Parathyroid adenoma (tissue), 2 donors: ENCODE data around the gene WNT7B.

Source experiments
- H2AFZ ChIP-seq: fragments of 300-600 bp; sonication (generic); one replicate; pipeline ENCODE4 v1.7.0; 2017; ENCODE audit warnings: antibody characterized with exemption, mild to moderate bottlenecking
- H3K27ac ChIP-seq: fragments of 300-600 bp; sonication (generic); one replicate; pipeline ENCODE4 v1.7.0; 2017
- H3K27me3 ChIP-seq: fragments of 300-600 bp; sonication (generic); one replicate; pipeline ENCODE4 v1.7.0; 2017; ENCODE audit warnings: low read length; ENCODE audit not compliant: control insufficient read depth, insufficient read depth
- H3K36me3 ChIP-seq: fragments of 300-600 bp; sonication (generic); one replicate; pipeline ENCODE4 v1.7.0; 2017; ENCODE audit warnings: low read length; ENCODE audit not compliant: control insufficient read depth, insufficient read depth
- H3K4me1 ChIP-seq: fragments of 300-600 bp; sonication (generic); one replicate; pipeline ENCODE4 v1.7.0; 2017; ENCODE audit warnings: control low read depth
- H3K4me2 ChIP-seq: fragments of 300-600 bp; sonication (generic); one replicate; pipeline ENCODE4 v1.7.0; 2017; ENCODE audit warnings: low read length
- H3K4me3 ChIP-seq: fragments of 300-600 bp; sonication (generic); one replicate; pipeline ENCODE4 v1.7.0; 2017; ENCODE audit warnings: low read depth, low read length
- H3K79me2 ChIP-seq: fragments of 300-600 bp; sonication (generic); one replicate; pipeline ENCODE4 v1.7.0; 2017; ENCODE audit warnings: control low read depth
- H3K9ac ChIP-seq: fragments of 300-600 bp; sonication (generic); one replicate; pipeline ENCODE4 v1.7.0; 2017; ENCODE audit warnings: mild to moderate bottlenecking
- H3K9me3 ChIP-seq: fragments of 300-600 bp; sonication (generic); one replicate; pipeline ENCODE4 v1.7.0; 2017; ENCODE audit warnings: low read length; ENCODE audit not compliant: control insufficient read depth
- CTCF ChIP-seq: fragments of 300-600 bp; sonication (generic); IDR thresholded peaks from one replicate; pipeline ENCODE4 v1.7.0; 2017; ENCODE audit warnings: antibody characterized with exemption, mild to moderate bottlenecking
- donor health status: primary hyperparathyroidism.

WNT7B gene

GRCh38 chr22:45946805-45947600 is 30.0 kb downstream of the WNT7B start:
- Histone ChIP-seq H3K4me2 (no peak overlapping the region), H3K4me1 (no peaks in the 10 kb centered on the region), H3K9ac (no peak overlapping the region), H3K36me3 (no peaks in the 10 kb centered on the region), H3K27me3 (no peaks in the 10 kb centered on the region), H2AFZ (no peak overlapping the region), H3K4me3 (no peak overlapping the region), H3K9me3 (no peaks in the 10 kb centered on the region), H3K79me2 (no peaks in the 10 kb centered on the region), H3K27ac (no peak overlapping the region)
- TF ChIP-seq CTCF, result no peak

DNA sequence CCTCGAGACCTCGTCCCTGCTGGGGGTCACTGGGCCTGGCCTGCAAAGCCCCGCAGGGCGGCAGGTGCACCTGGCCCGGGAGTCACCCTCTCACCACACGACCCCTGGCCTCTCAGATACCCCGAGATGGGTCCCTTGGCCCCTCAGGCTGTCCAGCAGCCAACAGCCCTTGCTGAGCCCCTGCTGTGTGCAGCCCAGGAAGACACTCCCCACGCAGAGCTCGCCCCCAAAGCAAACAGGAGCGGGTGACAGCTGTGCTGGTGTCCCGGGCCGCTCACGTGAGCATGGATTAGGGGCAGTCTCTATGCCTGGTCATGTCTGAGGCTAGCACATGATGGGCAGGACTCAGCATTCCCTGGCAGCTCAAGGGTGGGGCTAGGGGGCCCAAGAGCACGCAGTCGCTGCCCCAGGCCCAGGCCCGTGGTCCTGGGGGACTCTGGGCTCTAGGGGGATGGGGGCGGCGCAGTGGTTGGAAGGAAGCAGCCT is 31.3 kb downstream of the WNT7B start:
- no peak for TF ChIP-seq CTCF
- H3K36me3 ChIP-seq, result no peaks in the 10 kb centered on the region
- H3K79me2 ChIP-seq, result no peaks in the 10 kb centered on the region

GRCh38 chr22:45942787-45943493 is 34.0 kb downstream of the WNT7B start:
- H3K4me3 ChIP-seq, result no peak overlapping the region
- TF ChIP-seq CTCF, result no peak
- no peaks in the 10 kb centered on the region for H3K4me1 ChIP-seq
- H3K36me3 ChIP-seq, result no peaks in the 10 kb centered on the region
- H2AFZ ChIP-seq, result no peak overlapping the region
- no peak overlapping the region for H3K27ac ChIP-seq
- H3K9me3 ChIP-seq, result no peaks in the 10 kb centered on the region
- H3K79me2 ChIP-seq, result no peaks in the 10 kb centered on the region
- H3K9ac ChIP-seq, result no peak overlapping the region
- no peaks in the 10 kb centered on the region for H3K27me3 ChIP-seq
- H3K4me2 ChIP-seq, result no peak overlapping the region

More for the DNA sequence above, 31.3 kb downstream of the WNT7B start:
- Histone ChIP-seq H3K9me3 (no peaks in the 10 kb centered on the region), H3K27ac (no peak overlapping the region), H3K4me3 (no peak overlapping the region), H3K4me1 (no peaks in the 10 kb centered on the region), H3K27me3 (no peaks in the 10 kb centered on the region), H3K9ac (no peak overlapping the region), H3K4me2 (no peak overlapping the region), H2AFZ (no peak overlapping the region)

DNA sequence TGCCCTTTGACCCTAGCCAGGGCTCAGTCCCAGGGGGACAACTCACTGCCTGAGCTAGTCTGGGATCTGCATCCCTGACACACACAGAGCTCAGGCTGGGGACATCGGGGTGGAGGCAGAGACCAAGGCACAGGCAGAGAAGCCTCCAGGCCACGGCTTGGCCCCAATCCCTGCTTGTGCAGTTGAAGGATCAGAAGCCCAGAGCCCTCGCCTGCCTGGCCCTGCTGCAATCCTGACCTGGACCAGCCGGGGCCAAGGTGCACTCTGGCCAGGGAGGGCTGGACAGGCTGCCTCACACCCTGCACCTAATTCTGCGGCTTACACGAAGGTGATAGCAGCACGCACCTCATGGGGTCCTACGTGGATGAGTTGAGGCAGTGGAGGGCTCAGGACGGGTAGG is 34.6 kb downstream of the WNT7B start:
- Histone ChIP-seq H3K4me3 (no peak overlapping the region), H3K4me1 (no peaks in the 10 kb centered on the region), H3K4me2 (no peak overlapping the region)

More for the DNA sequence above, 34.6 kb downstream of the WNT7B start:
- no peaks in the 10 kb centered on the region for H3K79me2 ChIP-seq
- no peaks in the 10 kb centered on the region for H3K36me3 ChIP-seq
- no peaks in the 10 kb centered on the region for H3K9me3 ChIP-seq
- H2AFZ ChIP-seq, result no peak overlapping the region
- no peak for TF ChIP-seq CTCF
- H3K27me3 ChIP-seq, result no peaks in the 10 kb centered on the region
- H3K27ac ChIP-seq, result no peak overlapping the region
- no peak overlapping the region for H3K9ac ChIP-seq
